Skin epidermis (tissue), 12 donors: ENCODE measurements around the gene NME5.
A peak's percentile ranks its signal among the peaks of the same experiment; 100 is the strongest.

Experiments
- H3K27ac ChIP-seq, 21 experiments: fragments of 200-600 bp; sonication (generic) in 11 of 21; one replicate each; pipeline ENCODE4 v1.5.0; 2020; ENCODE audit warnings: mild to moderate bottlenecking in 3 of 21, inconsistent platforms in 2 of 21, moderate library complexity in 2 of 21
- H3K4me3 ChIP-seq, 7 experiments: fragments of 200-600 bp; sonication (generic) in 2 of 7; one replicate each; pipeline ENCODE4 v1.5.0; 2020; ENCODE audit warnings: inconsistent platforms in 2 of 7, mild to moderate bottlenecking in 2 of 7, moderate library complexity in 1 of 7

The NME5 gene

DNA sequence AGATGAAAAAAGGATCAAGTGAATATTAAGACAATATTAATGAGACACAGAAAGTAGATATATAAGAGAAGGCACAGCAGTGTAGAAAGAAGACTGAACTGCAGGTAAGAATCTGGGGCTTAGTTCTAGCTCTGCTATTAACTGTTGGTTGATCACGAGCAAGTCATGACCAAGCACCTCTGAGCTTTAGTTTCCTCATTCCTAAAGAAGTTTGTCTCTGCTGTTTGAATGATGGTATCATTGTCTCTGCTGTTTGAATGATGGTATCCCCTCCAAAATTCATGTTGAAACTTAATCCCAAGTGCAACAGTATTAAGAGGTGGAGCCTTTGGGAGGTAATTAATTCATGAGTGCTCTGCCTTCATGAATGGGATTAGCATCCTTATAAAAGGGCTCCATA lies 2.5 kb upstream of the NME5 start:
- no peak overlapping the region for H3K27ac ChIP-seq
- no peak overlapping the region for H3K4me3 ChIP-seq

DNA sequence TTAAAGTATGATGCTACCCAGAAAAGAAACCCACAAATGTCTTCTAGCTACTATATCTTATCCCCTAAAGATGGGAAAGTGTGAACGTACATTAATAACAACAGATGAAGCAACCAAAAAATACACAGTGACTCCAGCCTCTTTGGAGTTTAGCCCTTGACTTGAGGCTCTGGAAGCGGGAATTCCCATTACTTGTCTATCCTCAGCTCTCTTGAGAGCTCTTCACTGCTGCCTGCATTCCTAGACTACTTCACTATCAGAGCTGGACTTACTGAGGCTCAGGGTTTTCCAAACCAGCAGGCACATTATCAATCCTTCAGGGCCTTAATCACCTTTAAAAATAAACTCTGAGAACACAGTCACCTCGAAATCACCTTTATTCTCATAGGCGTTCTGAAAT lies 1.0 kb upstream of the NME5 start:
- Histone ChIP-seq H3K27ac (no peak overlapping the region), H3K4me3 (no peak overlapping the region)

DNA sequence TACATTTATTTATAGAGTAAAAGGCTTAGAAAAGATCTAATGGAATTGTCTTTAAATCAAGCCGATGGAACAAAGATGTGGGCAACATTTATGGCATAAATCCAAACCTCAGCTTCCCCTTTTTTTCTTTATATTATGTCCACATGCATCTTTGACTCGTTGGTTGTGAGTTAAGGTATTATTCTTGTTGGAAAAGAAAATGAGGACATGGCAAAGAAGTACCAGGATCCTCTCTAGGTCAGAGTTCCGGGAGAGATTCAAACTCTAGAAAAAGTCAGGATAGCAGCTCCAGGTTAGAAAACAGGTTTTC lies 508 bp upstream of the NME5 start:
- no peak overlapping the region for H3K4me3 ChIP-seq
- H3K27ac ChIP-seq: no peak overlapping the region

DNA sequence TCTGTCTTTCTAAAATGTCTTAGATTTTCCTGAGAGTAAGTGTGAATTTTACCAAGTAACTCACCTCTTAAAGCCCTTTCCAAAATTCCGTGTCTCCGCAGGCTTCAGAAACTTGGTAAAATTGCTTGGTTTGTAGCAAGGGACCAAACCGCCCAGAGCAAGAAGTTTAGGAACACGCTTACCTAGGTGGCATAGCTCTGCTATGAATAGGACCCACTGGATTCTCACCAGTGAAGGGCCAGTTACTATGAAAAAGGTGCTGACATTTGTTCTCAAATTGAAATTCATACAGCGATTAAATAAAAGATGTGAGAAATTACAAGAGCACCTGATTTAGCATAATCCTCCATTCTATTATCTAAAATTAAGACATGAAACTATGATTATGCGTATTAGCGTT lies 6.7 kb downstream of the NME5 start:
- Histone ChIP-seq H3K4me3 (peak overlapping the region in 1 of 7 experiments; percentile 36), H3K27ac (no peak overlapping the region)

DNA sequence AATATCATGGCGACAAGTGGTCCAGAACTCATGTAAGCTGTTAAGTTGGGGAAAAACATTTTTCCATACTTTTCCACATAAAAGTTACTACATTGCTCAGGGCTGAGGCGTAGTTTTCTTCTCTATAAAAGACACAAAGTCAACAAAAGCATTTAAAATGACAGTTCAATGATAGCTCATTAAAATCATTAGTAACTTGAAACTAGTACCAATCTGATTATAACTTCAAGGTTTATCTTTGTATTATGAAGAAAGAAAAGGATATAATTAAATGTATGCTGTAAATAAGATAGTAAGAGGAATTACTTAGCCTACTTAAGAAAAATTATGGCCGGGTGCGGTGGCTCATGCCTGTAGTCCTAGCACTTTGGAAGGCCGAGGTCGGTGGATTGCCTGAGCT lies 9.9 kb downstream of the NME5 start:
- Histone ChIP-seq H3K27ac (no peak overlapping the region), H3K4me3 (no peak overlapping the region)

DNA sequence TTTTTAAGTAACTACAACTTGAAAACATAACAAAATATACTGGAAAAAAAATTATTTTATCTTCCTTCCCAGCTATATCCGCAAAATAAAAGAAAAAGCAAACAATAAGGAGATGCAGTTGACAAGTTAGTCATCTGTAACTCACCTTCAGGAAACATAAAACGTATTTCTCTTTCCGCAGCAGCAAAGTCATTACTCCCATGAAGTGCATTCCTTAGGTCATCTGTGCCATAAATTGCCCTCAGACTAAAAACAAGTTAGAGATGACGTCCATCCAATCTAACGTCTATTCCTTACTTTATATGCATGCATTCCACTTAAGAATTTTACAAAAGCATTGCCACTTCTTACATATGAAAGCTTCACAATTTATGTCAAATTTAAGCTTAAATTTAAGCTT lies 10.9 kb downstream of the NME5 start:
- Histone ChIP-seq H3K4me3 (no peak overlapping the region), H3K27ac (no peak overlapping the region)

DNA sequence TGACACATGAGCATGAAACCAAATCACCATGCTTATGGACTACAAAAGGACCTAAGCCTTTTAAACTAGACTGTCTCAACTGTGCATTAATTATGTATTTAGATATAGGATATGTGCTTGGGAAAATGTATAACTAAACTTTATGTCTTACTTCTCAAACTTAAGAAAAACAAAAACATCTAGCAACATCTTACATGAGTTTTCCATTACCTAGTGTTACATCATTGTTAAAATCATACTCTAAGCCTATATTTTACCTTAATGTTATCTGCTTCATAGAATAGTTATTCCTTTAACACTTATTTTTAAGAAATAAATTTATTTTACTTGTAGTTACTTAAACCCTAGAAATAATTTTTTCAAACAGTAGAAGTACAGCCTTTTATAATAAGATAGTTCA lies 24.0 kb downstream of the NME5 start:
- Histone ChIP-seq H3K27ac (no peak overlapping the region), H3K4me3 (no peak overlapping the region)

DNA sequence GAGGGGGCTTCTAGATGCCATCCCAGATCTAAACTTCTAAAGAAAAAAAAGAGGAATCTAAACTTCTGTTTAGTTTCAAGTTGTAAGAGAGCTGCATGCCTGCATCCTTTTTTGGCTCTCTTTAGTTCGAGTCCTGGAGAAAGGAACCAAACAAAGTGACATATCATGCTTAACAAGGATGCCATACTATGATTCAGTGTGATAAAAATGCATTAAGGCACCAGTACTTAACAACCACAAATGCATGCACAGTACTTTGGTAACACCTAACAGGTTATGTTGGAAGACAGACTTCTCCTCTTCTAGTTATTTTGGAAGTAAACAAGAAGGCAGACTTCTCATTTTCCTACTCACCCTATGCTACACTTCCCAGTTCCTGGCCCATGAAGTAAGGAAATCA lies 27.3 kb downstream of the NME5 start:
- H3K27ac ChIP-seq: no peak overlapping the region
- no peak overlapping the region for H3K4me3 ChIP-seq

DNA sequence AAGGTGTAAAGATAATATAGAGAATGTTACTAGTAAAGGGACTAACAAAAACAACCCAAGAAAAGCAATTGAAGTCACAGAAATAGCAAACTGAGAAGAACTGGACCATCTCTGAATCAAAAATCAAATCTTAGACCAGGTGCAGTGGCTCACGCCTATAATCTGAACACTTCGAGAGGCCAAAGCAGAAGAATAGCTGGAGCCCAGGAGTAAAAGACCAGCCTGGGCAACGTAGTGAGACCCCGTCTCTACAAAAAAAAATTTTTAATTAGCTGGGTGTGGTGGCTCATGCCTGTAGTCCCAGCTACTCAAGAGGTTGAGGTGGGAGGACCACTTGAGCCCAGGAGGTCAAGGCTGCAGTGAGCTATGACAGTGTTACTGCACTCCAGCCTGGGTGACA lies 28.0 kb downstream of the NME5 start:
- Histone ChIP-seq H3K4me3 (no peak overlapping the region), H3K27ac (no peak overlapping the region)

DNA sequence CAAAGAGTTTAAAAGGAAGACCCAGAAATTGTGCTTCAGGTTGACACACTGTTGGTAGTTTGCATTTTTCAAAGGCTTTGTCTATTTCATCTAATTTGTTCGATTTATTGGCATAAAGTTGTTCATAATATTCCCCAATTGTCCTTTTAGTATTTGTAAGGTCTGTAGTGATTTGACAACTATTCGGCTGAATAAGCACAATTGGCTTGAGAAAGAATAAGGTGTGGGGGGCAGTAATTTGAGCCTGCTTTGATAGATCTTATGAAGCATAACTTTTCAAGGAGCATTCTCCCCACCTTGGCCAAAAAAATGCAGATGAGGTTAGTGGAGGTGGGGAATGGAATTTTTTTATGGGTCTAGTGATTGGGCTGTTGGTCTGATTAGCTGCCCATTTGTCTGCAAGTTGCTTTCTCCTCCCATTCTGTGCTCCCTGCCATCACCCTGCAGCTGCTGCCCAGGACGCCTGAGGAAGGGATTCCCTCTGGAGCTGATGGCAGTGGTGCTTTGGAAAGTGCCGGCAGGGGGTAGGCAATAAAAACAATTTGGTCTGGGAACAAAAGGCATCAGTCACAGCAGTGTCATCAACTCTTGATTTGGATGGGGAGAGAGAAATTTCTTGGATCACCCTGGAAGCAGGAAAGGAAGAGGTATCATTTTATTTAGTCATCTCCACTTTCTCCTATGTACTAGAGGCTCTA lies 28.8 kb downstream of the NME5 start:
- no peak overlapping the region for H3K27ac ChIP-seq

DNA sequence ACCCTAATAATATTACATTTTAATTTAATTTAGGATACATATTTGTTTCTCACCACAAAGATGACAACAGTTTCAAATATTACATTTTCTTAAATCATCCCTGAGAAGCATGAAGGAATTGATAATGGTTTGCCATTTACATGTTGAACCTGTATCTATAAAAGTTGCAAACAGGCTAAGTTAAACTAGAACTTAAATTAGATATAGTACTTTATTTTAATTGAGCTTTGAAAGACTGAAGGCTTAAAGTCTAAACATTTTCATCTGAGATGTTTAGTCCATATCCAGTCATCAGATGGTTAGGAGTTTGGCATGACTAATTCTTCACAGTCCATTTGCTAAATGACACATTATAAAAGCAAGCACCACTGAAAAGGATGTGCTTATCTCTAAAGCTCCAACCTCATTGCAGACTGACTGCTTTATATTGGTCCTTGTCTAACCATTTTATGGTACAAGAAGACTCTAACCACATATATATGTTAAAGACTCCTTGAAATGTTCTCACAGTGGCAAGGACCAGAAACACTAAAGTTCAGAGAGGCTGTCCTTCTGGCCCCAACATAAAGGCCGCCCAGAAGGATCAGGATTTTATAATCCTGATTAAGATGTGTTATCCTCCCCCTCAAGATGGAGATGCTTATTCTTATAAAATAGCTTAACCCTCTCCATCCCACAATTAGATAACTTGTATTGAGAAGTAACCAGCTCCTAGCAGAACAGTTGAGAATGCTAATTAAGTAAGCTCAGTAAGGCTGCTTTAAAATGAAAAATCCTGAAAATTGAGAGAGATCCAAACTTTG lies 29.6 kb downstream of the NME5 start:
- no peak overlapping the region for H3K27ac ChIP-seq

More for the DNA sequence above, 28.8 kb downstream of the NME5 start:
- no peak overlapping the region for H3K4me3 ChIP-seq

DNA sequence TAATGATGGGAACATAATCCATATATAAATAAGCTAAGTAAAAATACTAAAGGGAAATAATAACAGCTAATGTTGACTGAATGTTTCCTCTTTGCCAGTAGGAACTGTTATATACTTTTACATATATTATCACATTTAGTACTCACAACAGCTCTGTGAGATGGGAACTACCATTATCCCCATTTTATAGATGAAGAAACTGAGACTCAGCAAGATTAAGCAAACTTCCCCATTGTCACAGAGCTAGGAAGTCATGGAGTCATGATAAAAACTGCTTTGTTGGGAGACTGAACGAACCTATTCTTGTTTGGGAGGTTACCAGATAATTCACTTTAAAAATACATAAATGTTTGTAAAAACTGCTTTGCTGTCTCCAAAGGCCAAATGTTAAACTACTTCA lies 32.0 kb downstream of the NME5 start:
- Histone ChIP-seq H3K4me3 (no peak overlapping the region), H3K27ac (no peak overlapping the region)

More for the DNA sequence above, 29.6 kb downstream of the NME5 start:
- H3K4me3 ChIP-seq: no peak overlapping the region

DNA sequence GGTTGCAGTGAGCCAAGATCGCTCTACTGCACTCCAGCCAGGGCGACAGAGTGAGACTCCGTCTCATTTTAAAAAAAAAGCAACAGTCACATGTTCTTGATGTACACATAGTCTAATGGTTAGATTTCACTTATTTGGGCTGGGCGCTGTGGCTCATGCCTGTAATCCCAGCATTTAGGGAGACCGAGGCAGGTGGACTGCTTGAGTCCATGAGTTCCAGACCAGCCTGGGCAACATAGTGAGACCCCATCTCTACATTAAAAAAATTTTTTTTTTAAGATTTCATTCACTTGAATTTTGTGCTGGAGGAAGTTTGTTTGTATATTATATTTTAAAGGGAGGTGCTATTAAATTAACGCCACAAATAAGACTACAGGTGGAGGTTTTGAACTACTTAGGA lies 33.5 kb downstream of the NME5 start:
- H3K4me3 ChIP-seq: no peak overlapping the region
- no peak overlapping the region for H3K27ac ChIP-seq

DNA sequence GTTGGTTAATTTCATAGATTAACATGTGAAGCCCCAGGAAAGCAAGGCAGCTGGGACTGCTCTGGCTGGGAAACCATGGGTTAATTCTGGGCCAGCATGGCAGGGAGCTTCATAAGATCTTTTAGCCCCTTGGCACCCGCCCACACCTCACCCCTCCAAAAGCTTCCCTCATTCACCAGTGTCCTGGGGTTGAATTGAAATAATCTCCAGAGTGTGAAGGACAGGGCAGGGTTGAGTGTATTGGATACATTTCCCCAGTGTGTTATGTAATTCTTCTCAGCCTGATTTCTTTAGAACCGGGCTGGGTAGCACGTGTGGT lies 36.0 kb downstream of the NME5 start:
- H3K4me3 ChIP-seq: no peak overlapping the region
- H3K27ac ChIP-seq: no peak overlapping the region

DNA sequence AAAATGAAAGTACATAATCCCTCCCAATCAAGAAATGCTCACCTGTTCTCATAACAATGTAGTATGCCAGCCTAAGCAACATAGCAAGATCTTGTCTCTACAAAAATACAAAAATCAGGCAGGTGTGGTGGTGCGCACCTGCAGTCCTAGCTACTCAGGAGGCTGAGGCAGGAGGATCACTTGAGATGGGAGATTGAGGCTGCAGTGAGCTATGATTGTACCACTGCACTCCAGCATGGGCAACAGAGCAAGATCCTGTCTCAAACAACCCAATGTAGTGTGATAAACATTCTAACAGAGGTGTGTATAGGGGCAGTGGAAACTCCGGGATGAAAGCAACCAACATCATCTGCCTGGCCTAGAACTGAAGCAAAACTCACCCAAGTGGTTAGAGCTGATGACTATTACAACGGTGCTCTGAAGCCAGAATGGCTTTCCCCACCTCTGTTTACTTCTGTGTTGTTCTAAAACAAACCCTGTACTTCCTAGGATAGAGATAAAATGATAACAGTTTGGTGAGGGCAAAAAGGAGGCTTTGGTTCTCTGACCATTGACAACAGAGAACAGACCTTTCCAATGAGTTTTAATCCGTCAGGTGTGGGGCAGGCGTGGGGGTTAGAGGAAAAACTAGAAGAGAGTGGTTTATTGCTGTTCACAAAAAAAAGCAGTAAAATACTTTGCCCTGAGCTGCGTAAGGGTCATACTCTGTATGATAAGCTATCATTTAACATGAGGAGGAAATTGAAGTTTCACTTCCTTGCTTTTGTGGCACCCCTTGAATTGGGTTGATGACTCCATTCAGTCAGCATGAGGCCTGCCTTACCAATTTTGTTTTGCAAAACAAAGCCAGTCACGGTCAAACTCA lies 36.5 kb downstream of the NME5 start:
- no peak overlapping the region for H3K4me3 ChIP-seq
- H3K27ac ChIP-seq: no peak overlapping the region

DNA sequence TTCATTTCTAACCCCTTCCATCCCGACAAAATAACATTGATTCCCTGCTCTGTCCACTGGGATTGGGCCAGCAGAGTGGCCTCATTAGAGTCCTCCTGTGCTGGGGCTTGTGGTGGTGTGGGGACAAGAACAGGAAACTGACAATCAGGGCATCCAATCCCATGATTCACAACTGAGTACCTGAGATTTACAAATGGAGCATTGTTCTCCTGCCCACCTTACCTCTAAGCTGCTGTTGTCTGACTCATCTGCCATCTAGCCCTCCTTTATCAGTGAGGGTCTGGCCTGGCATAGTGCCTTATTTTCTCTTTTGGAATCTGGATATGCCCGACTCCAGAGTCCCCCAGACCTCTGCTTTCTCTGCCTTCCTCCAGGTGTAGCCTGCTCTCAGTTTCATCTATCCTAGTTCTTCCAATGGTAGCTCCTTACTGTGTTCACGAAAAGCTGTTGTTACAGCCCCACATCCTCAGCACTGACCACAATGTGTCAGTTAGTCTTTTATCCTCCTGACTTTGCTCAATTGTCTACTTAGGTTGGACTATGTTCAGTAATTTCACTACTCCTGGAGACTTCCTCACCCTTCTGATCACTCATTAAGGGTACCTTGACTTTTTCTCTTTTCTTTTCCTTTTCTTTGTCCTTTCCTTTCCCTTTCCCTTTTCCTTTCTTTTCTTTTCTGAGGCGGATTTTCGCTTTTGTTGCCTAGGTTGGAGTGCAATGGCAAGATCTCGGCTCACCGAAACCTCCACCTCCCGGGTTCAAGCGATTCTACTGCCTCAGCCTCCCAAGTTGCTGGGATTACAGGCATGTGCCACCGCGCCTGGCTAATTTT lies 42.0 kb downstream of the NME5 start:
- no peak overlapping the region for H3K27ac ChIP-seq
- no peak overlapping the region for H3K4me3 ChIP-seq

DNA sequence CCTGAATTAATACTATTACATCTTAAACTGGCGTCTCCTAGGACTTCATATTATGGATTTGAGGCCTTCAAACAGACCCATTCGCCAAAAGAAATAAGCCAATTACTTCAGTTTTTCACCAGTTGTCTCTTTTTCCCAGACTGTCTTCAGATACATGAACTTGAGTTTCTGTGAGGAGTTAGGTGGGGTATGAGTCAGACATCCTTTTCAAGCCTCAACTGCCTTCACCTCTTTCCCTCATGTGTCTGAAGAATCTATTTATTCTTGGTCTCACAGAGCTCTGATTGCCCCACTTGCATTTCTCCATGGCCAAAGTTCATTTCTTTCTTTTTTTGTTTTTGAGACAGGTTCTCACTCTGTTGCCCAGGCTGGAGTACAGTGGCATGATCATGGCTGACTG lies 42.9 kb downstream of the NME5 start:
- Histone ChIP-seq H3K4me3 (no peak overlapping the region), H3K27ac (no peak overlapping the region)

DNA sequence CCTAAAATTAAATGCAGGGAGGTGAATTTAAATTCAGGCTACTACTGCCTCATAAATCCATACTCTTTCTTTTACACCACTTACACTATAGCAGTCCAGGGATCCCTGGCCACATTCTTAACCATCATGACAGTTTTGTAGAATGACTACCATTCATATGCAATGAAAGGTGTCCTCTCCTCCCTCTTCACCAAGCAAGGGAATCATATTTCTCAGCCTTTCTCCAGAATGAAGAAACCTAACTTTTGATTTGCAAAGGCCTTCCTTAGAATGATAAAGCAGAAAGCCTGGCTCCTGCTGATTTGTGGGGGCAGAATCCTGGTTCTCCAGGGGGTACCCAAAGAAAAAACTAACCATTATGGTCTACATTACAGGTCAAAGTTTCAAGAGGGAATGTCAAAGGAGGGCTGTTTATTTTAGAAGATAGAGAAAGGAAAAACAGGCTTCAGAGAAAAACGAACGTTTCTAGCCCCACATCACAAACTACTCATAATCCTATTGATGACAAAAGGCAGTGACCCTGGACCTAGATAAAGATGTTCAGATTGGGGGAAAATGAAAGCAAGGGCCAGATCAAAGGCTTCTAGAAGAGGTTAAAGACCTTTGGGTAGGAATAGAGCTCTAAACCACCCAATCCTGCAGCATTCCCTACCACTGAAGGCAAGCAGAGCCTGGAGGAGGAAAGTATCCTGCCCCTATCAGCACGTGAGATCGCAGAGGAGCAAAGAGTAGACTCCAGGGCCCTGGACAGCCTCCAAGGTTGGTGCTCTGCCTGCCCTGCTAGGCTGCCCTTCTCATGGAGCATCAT lies 43.9 kb downstream of the NME5 start:
- H3K4me3 ChIP-seq: no peak overlapping the region
- no peak overlapping the region for H3K27ac ChIP-seq

DNA sequence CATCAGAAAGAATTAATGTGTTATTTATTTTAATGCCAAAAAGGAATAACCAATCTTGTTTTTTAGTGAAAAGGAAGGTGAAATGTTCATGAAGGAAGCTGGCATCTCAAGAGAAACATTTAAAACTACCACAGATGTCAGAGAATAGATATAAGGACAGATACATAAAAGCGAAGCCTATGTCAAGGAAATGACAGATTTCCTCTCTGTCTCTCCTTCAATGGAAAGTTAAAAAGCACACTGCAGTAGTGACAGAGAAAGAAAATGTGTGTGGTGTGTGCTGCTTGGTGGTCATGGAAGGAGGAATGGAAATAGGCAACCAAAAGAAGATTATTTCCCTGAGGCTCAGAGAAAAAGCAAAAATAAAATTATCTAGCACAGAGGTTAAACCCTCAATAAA lies 46.2 kb downstream of the NME5 start:
- Histone ChIP-seq H3K4me3 (no peak overlapping the region), H3K27ac (no peak overlapping the region)
